ENCODE results near the gene LMBRD1. TPM values are rescaled to one million over a fixed set of nuclear protein-coding genes. Genes with fewer than 3 reads are reported as not detected.

LMBRD1 gene
- total RNA-seq (2021), result 16.9 and 17.0 TPM in 2 replicates
- long read RNA-seq, transcript LMBRD1-202 (16 exons, 2,264 nt), result major isoform, 158 of 173 reads
- long read RNA-seq, partial matches to known transcripts, result 5 of 173 reads
- long read RNA-seq, other reads (novel, unspliced or antisense), result 7 of 173 reads

DNA sequence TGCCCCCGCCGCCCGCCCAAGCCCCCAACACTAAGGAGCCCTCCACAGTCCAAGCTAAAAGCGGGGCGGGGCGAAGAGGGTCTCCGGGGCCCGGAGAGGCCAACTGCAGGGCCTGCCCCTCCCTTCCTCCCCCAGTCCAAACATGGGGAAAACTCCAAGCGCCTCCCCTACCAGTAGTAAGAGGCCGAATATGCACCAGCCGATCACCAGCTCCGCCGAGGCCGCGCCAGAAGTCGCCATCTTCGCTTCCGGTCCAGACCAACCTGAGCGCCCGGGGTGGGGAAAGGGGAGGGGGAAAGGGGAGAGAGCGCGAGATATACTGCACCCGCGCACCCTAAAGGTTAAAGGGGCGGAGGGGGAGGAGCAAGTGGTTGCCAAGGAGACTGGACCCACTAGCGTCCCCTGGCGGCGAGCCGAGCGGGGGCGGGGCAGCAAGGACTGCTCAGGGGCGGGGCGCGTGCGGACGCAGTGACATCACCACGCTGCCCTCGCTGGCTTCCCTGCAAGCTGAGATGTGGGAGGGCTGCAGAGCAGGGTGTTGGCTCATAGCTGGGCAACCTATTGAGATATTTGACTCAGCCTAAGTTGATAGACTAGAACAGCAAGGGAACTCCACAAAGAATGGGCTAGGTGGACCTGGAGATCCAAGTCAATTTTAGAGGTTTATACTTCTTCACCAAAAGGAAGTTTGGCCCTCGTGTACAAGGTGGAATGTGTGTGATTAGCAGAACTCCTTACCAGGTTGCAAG, at the start of gene LMBRD1:
Gene LMBRD1, minus strand, starts transcription at position 369 of the 749 bp plus-strand sequence. Its CDS starts 129 bp downstream, at position 240.
- Mint-ChIP-seq H3K36me3 (ENCODE audit: insufficient read depth in 1 of 3, low read depth in 3 of 3) (no peaks in the 10 kb centered on the region; a peak in 2 of 7 replicates), H3K4me3 (peak within 1 kb of the TSS; percentile 91 to 96), H3K27ac (peak within 1 kb of the TSS; percentile 98 to 99 (median 99)), H3K27me3 (ENCODE audit: low read depth) (no peaks in the 10 kb centered on the region), H3K9me3 (no peaks in the 10 kb centered on the region; a peak in 2 of 5 replicates), H3K4me1 (peaks cover 32 to 36% of the 10 kb centered on the region in 2 experiments)
- peak; percentile 100 for TF ChIP-seq CTCF (conservative IDR thresholded peaks at IDR 0.05)
- Histone ChIP-seq H3K14ac (ENCODE audit: insufficient read depth, low read length) (peak within 1 kb of the TSS; percentile 87; the same call in 1 of the 2 replicates), H4K5ac (ENCODE audit: insufficient read length, low read depth, low read length) (no peak within 1 kb of the TSS), H3K23ac (ENCODE audit: insufficient read length, low read depth, low read length) (no peak within 1 kb of the TSS), H3K4me1 (ENCODE audit: insufficient read depth, low read length) (peaks cover 1% of the 10 kb centered on the region; the same call in 1 of the 2 replicates), H3T11ph (ENCODE audit: low read length) (no peak within 1 kb of the TSS), H3K4ac (ENCODE audit: low read depth, low read length) (no peak within 1 kb of the TSS; the same call in 1 of the 2 replicates), H3K79me1 (ENCODE audit: insufficient read depth, low read depth, low read length, poor library complexity, severe bottlenecking) (no peaks in the 10 kb centered on the region), H2AK5ac (ENCODE audit: insufficient read length, low read length) (no peak within 1 kb of the TSS), H4K91ac (ENCODE audit: insufficient read length, low read depth, low read length) (no peak within 1 kb of the TSS), H3K56ac (ENCODE audit: insufficient read length, low read depth, low read length) (no peak within 1 kb of the TSS), H3K4me2 (ENCODE audit: insufficient read depth, insufficient read length, low read length) (peak within 1 kb of the TSS; percentile 36), H4K8ac (replicated peaks; ENCODE audit: insufficient read length, low read depth, low read length) (no peak within 1 kb of the TSS), H3K9me3 (ENCODE audit: control insufficient read depth, low read depth, low read length) (no peaks in the 10 kb centered on the region), H3K9ac (ENCODE audit: extremely low read depth, insufficient read length, low read length) (peak within 1 kb of the TSS; percentile 84), H2BK15ac (ENCODE audit: low read depth, low read length) (no peak within 1 kb of the TSS), H2BK20ac (ENCODE audit: low read depth, low read length, poor library complexity, severe bottlenecking) (no peak within 1 kb of the TSS), H3K79me2 (ENCODE audit: insufficient read depth, low read length) (no peaks in the 10 kb centered on the region; the same call in 1 of the 2 replicates), H3K27ac (ENCODE audit: insufficient read length, low read depth, low read length) (peak within 1 kb of the TSS; percentile 35), H3K27me3 (ENCODE audit: insufficient read depth, low read length) (no peaks in the 10 kb centered on the region), H2AFZ (ENCODE audit: low read length) (no peak within 1 kb of the TSS), H2BK5ac (ENCODE audit: insufficient read length, low read length) (no peak within 1 kb of the TSS), H4K20me1 (ENCODE audit: control insufficient read depth, insufficient read depth, insufficient read length) (no peaks in the 10 kb centered on the region), H3K18ac (ENCODE audit: insufficient read length, low read depth, low read length) (peak within 1 kb of the TSS; percentile 71), H2BK120ac (ENCODE audit: low read depth, low read length, poor library complexity, severe bottlenecking) (no peak within 1 kb of the TSS), H2BK12ac (ENCODE audit: insufficient read length, low read depth, low read length) (no peak within 1 kb of the TSS), H3K23me2 (ENCODE audit: insufficient read length, low read depth, low read length, poor library complexity, severe bottlenecking) (no peaks in the 10 kb centered on the region)
- DNase-seq, result peak; percentile 97
- no CpG with 5 or more reads among the region's 39 CpGs for WGBS (ENCODE audit: extremely low coverage, insufficient read length, low lambda C conversion rate)

Measured in H9 (cell line).